Measurements from ENCODE around the gene PKIG.

Gene PKIG

GRCh38 chr20:44593751-44594150 is 11.4 kb downstream of the PKIG start:
- in situ Hi-C loops (cut with HindIII; ENCODE audit: low sequenced_read_pairs), result loop anchor here (5.0 to 10.0 kb wide), 2 partner anchors 41 to 129 kb away; no protein-coding TSS in a partner anchor

GRCh38 chr20:44594730-44595129 is 12.4 kb downstream of the PKIG start:
- in situ Hi-C loops (cut with HindIII; ENCODE audit: low sequenced_read_pairs), result loop anchor here (5.0 to 10.0 kb wide), 2 partner anchors 42 to 130 kb away; no protein-coding TSS in a partner anchor

- in situ Hi-C loops (cut with HindIII; ENCODE audit: low sequenced_read_pairs), result loop anchor here (10.0 kb wide), 1 partner anchor 131 kb away; no protein-coding TSS in a partner anchor
These were observed 13.6 kb downstream of the PKIG start for GRCh38 chr20:44596010-44596409.

- in situ Hi-C loops (cut with HindIII; ENCODE audit: low sequenced_read_pairs), result loop anchor here (10.0 kb wide), 1 partner anchor 132 kb away; no protein-coding TSS in a partner anchor
These were observed 14.5 kb downstream of the PKIG start for GRCh38 chr20:44596876-44597275.

- in situ Hi-C loops (cut with HindIII; ENCODE audit: low sequenced_read_pairs), result loop anchor here (10.0 kb wide), 1 partner anchor 133 kb away; no protein-coding TSS in a partner anchor
These were observed 15.1 kb downstream of the PKIG start for GRCh38 chr20:44597516-44597915.

GRCh38 chr20:44597930-44598329 is 15.6 kb downstream of the PKIG start:
- in situ Hi-C loops (cut with HindIII; ENCODE audit: low sequenced_read_pairs), result loop anchor here (10.0 kb wide), 1 partner anchor 133 kb away; no protein-coding TSS in a partner anchor

GRCh38 chr20:44598423-44599305 is 16.3 kb downstream of the PKIG start:
- in situ Hi-C loops (cut with HindIII; ENCODE audit: low sequenced_read_pairs), result loop anchor here (10.0 kb wide), 1 partner anchor 134 kb away; no protein-coding TSS in a partner anchor

GRCh38 chr20:44599715-44600114 is 17.3 kb downstream of the PKIG start:
- in situ Hi-C loops (cut with HindIII; ENCODE audit: low sequenced_read_pairs), result loop anchor here (10.0 kb wide), 1 partner anchor 135 kb away; no protein-coding TSS in a partner anchor

- in situ Hi-C loops (cut with HindIII; ENCODE audit: low sequenced_read_pairs), result no loop called here
These were observed 17.9 kb downstream of the PKIG start for GRCh38 chr20:44600301-44600700.

GRCh38 chr20:44600758-44601201 is 18.4 kb downstream of the PKIG start:
- in situ Hi-C loops (cut with HindIII; ENCODE audit: low sequenced_read_pairs), result no loop called here

GRCh38 chr20:44601236-44601671 is 18.9 kb downstream of the PKIG start:
- in situ Hi-C loops (cut with HindIII; ENCODE audit: low sequenced_read_pairs), result no loop called here

- in situ Hi-C loops (cut with HindIII; ENCODE audit: low sequenced_read_pairs), result no loop called here
These were observed 19.4 kb downstream of the PKIG start for GRCh38 chr20:44601801-44602204.

GRCh38 chr20:44603327-44603726 is 20.9 kb downstream of the PKIG start:
- in situ Hi-C loops (cut with HindIII; ENCODE audit: low sequenced_read_pairs), result no loop called here

GRCh38 chr20:44606725-44607441 is 24.5 kb downstream of the PKIG start:
- in situ Hi-C loops (cut with HindIII; ENCODE audit: low sequenced_read_pairs), result no loop called here

- in situ Hi-C loops (cut with HindIII; ENCODE audit: low sequenced_read_pairs), result no loop called here
These were observed 26.7 kb downstream of the PKIG start for GRCh38 chr20:44609006-44609515.

GRCh38 chr20:44609516-44610312 is 27.3 kb downstream of the PKIG start:
- in situ Hi-C loops (cut with HindIII; ENCODE audit: low sequenced_read_pairs), result no loop called here

GRCh38 chr20:44610313-44610962 is 28.1 kb downstream of the PKIG start:
- in situ Hi-C loops (cut with HindIII; ENCODE audit: low sequenced_read_pairs), result no loop called here

GRCh38 chr20:44613575-44613974 is 31.2 kb downstream of the PKIG start:
- in situ Hi-C loops (cut with HindIII; ENCODE audit: low sequenced_read_pairs), result no loop called here

GRCh38 chr20:44614525-44614924 is 32.1 kb downstream of the PKIG start:
- in situ Hi-C loops (cut with HindIII; ENCODE audit: low sequenced_read_pairs), result no loop called here
